Measurements from ENCODE around the gene CYP4F3.

The CYP4F3 gene

GRCh38 chr19:15651791-15652190 lies 11.1 kb downstream of the CYP4F3 start:
- no peak for DNase-seq (ENCODE audit: extremely low read depth, low read depth)
- no peak for TF ChIP-seq CTCF (IDR thresholded peaks at IDR 0.05; ENCODE audit: low read depth, low read length, missing control alignments)
- no peak overlapping the region for H3K4me3 ChIP-seq (replicated peaks; ENCODE audit: low read depth, low read length)

- no peak for DNase-seq (ENCODE audit: extremely low read depth, low read depth)
- no peak overlapping the region for H3K4me3 ChIP-seq (replicated peaks; ENCODE audit: low read depth, low read length)
- no peak for TF ChIP-seq CTCF (IDR thresholded peaks at IDR 0.05; ENCODE audit: low read depth, low read length, missing control alignments)
These were observed 12.0 kb downstream of the CYP4F3 start for GRCh38 chr19:15652559-15653278.

- no peak for TF ChIP-seq CTCF (IDR thresholded peaks at IDR 0.05; ENCODE audit: low read depth, low read length, missing control alignments)
- no peak for DNase-seq (ENCODE audit: extremely low read depth, low read depth)
- no peak overlapping the region for H3K4me3 ChIP-seq (replicated peaks; ENCODE audit: low read depth, low read length)
These were observed 15.8 kb downstream of the CYP4F3 start for GRCh38 chr19:15656467-15656866.

GRCh38 chr19:15663247-15663646 lies 22.6 kb downstream of the CYP4F3 start:
- DNase-seq (ENCODE audit: extremely low read depth, low read depth) = no peak
- no peak overlapping the region for H3K4me3 ChIP-seq (replicated peaks; ENCODE audit: low read depth, low read length)
- no peak for TF ChIP-seq CTCF (IDR thresholded peaks at IDR 0.05; ENCODE audit: low read depth, low read length, missing control alignments)

- DNase-seq (ENCODE audit: extremely low read depth, low read depth) = no peak
- TF ChIP-seq CTCF (IDR thresholded peaks at IDR 0.05; ENCODE audit: low read depth, low read length, missing control alignments) = no peak
- no peak overlapping the region for H3K4me3 ChIP-seq (replicated peaks; ENCODE audit: low read depth, low read length)
These were observed 25.5 kb downstream of the CYP4F3 start for GRCh38 chr19:15666186-15666585.

GRCh38 chr19:15666883-15667282 lies 26.2 kb downstream of the CYP4F3 start:
- no peak for DNase-seq (ENCODE audit: extremely low read depth, low read depth)
- no peak for TF ChIP-seq CTCF (IDR thresholded peaks at IDR 0.05; ENCODE audit: low read depth, low read length, missing control alignments)
- H3K4me3 ChIP-seq (replicated peaks; ENCODE audit: low read depth, low read length) = no peak overlapping the region

GRCh38 chr19:15669440-15669839 lies 28.7 kb downstream of the CYP4F3 start:
- no peak overlapping the region for H3K4me3 ChIP-seq (replicated peaks; ENCODE audit: low read depth, low read length)
- TF ChIP-seq CTCF (IDR thresholded peaks at IDR 0.05; ENCODE audit: low read depth, low read length, missing control alignments) = no peak
- DNase-seq (ENCODE audit: extremely low read depth, low read depth) = no peak
